SK-N-DZ (cell line): ENCODE measurements around the gene IKBIP. TPM values are rescaled to one million over a fixed set of nuclear protein-coding genes. Genes with fewer than 3 reads are reported as not detected.
A peak's percentile ranks its signal among the peaks of the same experiment; 100 is the strongest.
"Not testable (repeated sequence)": the region's sequence is repeated elsewhere in the genome, so short reads cannot be mapped to it uniquely, and the experiment has no call there.

Experiments used
- DNase-seq: peaks from one replicate; pipeline ENCODE4 v3.0.0-alpha.2; 2015; ENCODE audit warnings: low spot score
- polyA plus RNA-seq, 2 experiments: library from polyadenylated mRNA; depleted of rRNA; stranded (reverse); fragments of >200 nt; gene quantifications; 2 replicates each; pipeline ENCODE4 v1.2.3, GENCODE V29; 2014

Gene IKBIP
- polyA plus RNA-seq (2014; cell fraction: cytosol; rRNA removed): 24.2 and 24.3 TPM in 2 replicates
- polyA plus RNA-seq (2014; cell fraction: nucleus; rRNA removed): 10.0 and 14.5 TPM in 2 replicates

GRCh38 chr12:98644712-98645571, at the start of gene IKBIP, which contains the start of gene APAF1:
IKBIP (minus strand) TSS chr12:98644788; CDS start chr12:98644701, 87 bp downstream.
APAF1 (plus strand) TSS chr12:98645290; CDS start chr12:98648360, 3,070 bp downstream.
- peak; percentile 96 for DNase-seq

GRCh38 chr12:98691351-98691750, 46.8 kb upstream of the IKBIP start:
- no peak for DNase-seq

GRCh38 chr12:98686603-98687002, 42.0 kb upstream of the IKBIP start:
- DNase-seq: no peak

GRCh38 chr12:98684199-98684598, 39.6 kb upstream of the IKBIP start:
- no peak for DNase-seq

GRCh38 chr12:98679611-98680005, 35.0 kb upstream of the IKBIP start:
- DNase-seq: no peak

GRCh38 chr12:98678946-98679610, 34.5 kb upstream of the IKBIP start:
- no peak for DNase-seq

- no peak for DNase-seq
Measured at GRCh38 chr12:98678236-98678945, 33.8 kb upstream of the IKBIP start.

GRCh38 chr12:98674841-98675240, 30.3 kb upstream of the IKBIP start:
- DNase-seq: no peak

GRCh38 chr12:98671459-98671858, 26.9 kb upstream of the IKBIP start:
- DNase-seq: no peak

GRCh38 chr12:98669751-98670150, 25.2 kb upstream of the IKBIP start:
- DNase-seq: no peak

GRCh38 chr12:98660521-98660920, 15.9 kb upstream of the IKBIP start:
- no peak for DNase-seq

GRCh38 chr12:98656289-98657101, 11.9 kb upstream of the IKBIP start:
- DNase-seq: no peak

- peak; percentile 56 for DNase-seq
Measured at GRCh38 chr12:98653866-98654493, 9.4 kb upstream of the IKBIP start.

- no peak for DNase-seq
Measured at GRCh38 chr12:98651328-98651727, 6.7 kb upstream of the IKBIP start.

- peak; percentile 12 for DNase-seq
Measured at GRCh38 chr12:98646294-98647090, 1.9 kb upstream of the IKBIP start.

- peak; percentile 38 for DNase-seq
Measured at GRCh38 chr12:98645572-98646067, 1.0 kb upstream of the IKBIP start.

GRCh38 chr12:98644433-98644711, 216 bp downstream of the IKBIP start:
- peak; percentile 85 for DNase-seq

- not testable (repeated sequence) for DNase-seq
Measured at GRCh38 chr12:98642801-98643200, 1.8 kb downstream of the IKBIP start.

GRCh38 chr12:98639491-98639890, 5.1 kb downstream of the IKBIP start:
- DNase-seq: no peak

- DNase-seq: no peak
Measured at GRCh38 chr12:98638009-98638408, 6.6 kb downstream of the IKBIP start.
